ENCODE data around the gene TCP10L.

DNA sequence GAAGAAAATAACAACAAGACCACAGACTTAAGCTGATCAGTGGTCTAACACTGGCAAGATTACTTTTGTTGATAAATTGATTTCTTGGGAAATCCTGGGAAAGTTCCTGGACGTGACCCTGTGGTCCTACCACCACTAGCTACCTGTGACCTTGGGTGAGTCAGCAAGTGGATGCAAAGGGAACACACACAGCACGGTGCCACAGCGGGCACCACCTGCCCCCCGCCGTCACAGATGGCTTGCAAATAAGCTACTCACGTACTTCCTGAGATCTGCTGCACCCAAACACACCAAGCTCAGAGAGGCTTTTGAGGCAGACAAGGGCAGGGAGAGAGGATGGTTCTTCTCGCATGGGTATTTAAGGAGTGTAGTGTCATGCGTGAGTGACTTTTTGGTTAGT, 14.2 kb upstream of the TCP10L start:
- TF ChIP-seq POLR2A (IDR thresholded peaks at IDR 0.05): no peak
- TF ChIP-seq, protein P1, sequence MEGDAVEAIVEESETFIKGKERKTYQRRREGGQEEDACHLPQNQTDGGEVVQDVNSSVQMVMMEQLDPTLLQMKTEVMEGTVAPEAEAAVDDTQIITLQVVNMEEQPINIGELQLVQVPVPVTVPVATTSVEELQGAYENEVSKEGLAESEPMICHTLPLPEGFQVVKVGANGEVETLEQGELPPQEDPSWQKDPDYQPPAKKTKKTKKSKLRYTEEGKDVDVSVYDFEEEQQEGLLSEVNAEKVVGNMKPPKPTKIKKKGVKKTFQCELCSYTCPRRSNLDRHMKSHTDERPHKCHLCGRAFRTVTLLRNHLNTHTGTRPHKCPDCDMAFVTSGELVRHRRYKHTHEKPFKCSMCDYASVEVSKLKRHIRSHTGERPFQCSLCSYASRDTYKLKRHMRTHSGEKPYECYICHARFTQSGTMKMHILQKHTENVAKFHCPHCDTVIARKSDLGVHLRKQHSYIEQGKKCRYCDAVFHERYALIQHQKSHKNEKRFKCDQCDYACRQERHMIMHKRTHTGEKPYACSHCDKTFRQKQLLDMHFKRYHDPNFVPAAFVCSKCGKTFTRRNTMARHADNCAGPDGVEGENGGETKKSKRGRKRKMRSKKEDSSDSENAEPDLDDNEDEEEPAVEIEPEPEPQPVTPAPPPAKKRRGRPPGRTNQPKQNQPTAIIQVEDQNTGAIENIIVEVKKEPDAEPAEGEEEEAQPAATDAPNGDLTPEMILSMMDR (IDR thresholded peaks at IDR 0.05): no peak
- no peak for TF ChIP-seq EP300 (IDR thresholded peaks at IDR 0.05)
